ENCODE data around the gene VMAC. TPM values are rescaled to one million over a fixed set of nuclear protein-coding genes. Genes with fewer than 3 reads are reported as not detected.

Gene VMAC
- total and polyA plus RNA-seq, 9 of the 15 experiments (the other 6 are each of a cell fraction or from before 2014, with no cell fraction given), result 0.03 to 3.4 (median 1.1) TPM

- Histone ChIP-seq H3K4me2 (ENCODE audit: insufficient read depth, low read length) (no peak overlapping the region; the same call in 1 of the 2 replicates), H3K27ac (ENCODE audit: extremely low read depth, low read depth, low read length) (peak overlapping the region; percentile 10; the same call in 1 of the 3 replicates), H3K9me3 (replicated peaks; ENCODE audit: control insufficient read depth, insufficient read depth, low read depth, low read length) (no peaks in the 10 kb centered on the region), H3K36me3 (ENCODE audit: control insufficient read depth, insufficient read depth, low read length) (peaks cover 24% of the 10 kb centered on the region; the same call in 2 of the 3 replicates), H3K4me1 (replicated peaks in 1 of 2; ENCODE audit: control insufficient read depth in 2 of 2, insufficient read depth in 2 of 2, low read length in 2 of 2) (peaks cover 46 to 48% of the 10 kb centered on the region in 2 experiments), H3K9me1 (ENCODE audit: control insufficient read depth, insufficient read depth, low read length) (peaks cover 4% of the 10 kb centered on the region), H3K9ac (ENCODE audit: insufficient read depth in 1 of 2, low read depth in 2 of 2, low read length in 2 of 2) (peak overlapping the region; percentile 0 to 78; a peak in 1 of 4 replicates), H3K4me3 (no peak overlapping the region), H3K79me2 (ENCODE audit: control insufficient read depth, insufficient read depth, low read length) (peaks cover 96% of the 10 kb centered on the region), H3K27me3 (ENCODE audit: control insufficient read depth in 2 of 2, insufficient read depth in 2 of 2, low read length in 2 of 2) (no peaks in the 10 kb centered on the region), H4K20me1 (replicated peaks; ENCODE audit: control insufficient read depth, insufficient read depth, low read length) (peaks cover 47% of the 10 kb centered on the region), H2AFZ (ENCODE audit: low read depth, low read length) (no peak overlapping the region)
- intact Hi-C loops (cut with micrococcal nuclease), result no loop called here
- ChIA-PET CTCF (ENCODE audit: low intra/inter-chr PET ratio) (no interaction called here), POLR2A (interaction anchor here (1.0 to 4.7 kb wide), 2 partner anchors 8 to 12 kb away, joined by 3 to 41 read pairs; no protein-coding TSS in a partner anchor)
- peak; percentile 18; the same call in 2 of the 3 replicates for ATAC-seq
- WGBS (ENCODE audit: insufficient coverage, low coverage, missing lambda C conversion rate), result 19% methylated on average over 3 of the region's 3 CpGs
- BruUV-seq (replicated peaks), result no TSS peak
- peak; percentile 75 for FAIRE-seq
- in situ Hi-C loops (cut with MboI), result no loop called here
- DNase-seq (ENCODE audit: extremely low read depth in 1 of 4, low spot score in 3 of 4), result no peak
- TF ChIP-seq MAFG (tag; conservative IDR thresholded peaks at IDR 0.05) (peak; percentile 35), MAFK (IDR thresholded peaks at IDR 0.05; ENCODE audit: low read length) (0 out of 2 replicates have a peak, but pooled peaks have one; percentile 16), RBM15 (IDR thresholded peaks at IDR 0.05; ENCODE audit: insufficient read depth, low read length) (no peak), ZNF174 (CRISPR knock-in tag; IDR thresholded peaks at IDR 0.05) (no peak), FOXA3 (CRISPR knock-in tag; conservative IDR thresholded peaks at IDR 0.05 in 1 of 2, IDR thresholded peaks at IDR 0.05 in 1 of 2) (no peak), ZNF316 (IDR thresholded peaks at IDR 0.05) (peak; percentile 82), LCOR (CRISPR knock-in tag; IDR thresholded peaks at IDR 0.05) (no peak), MTA2 (IDR thresholded peaks at IDR 0.05; ENCODE audit: low read depth) (no peak), RFX1 (IDR thresholded peaks at IDR 0.05) (no peak), HNRNPUL1 (IDR thresholded peaks at IDR 0.05; ENCODE audit: low read length) (no peak), ZNF41 (CRISPR knock-in tag; conservative IDR thresholded peaks at IDR 0.05) (no peak), RCOR1 (IDR thresholded peaks at IDR 0.05; ENCODE audit: borderline replicate concordance in 1 of 2, low read depth in 2 of 2, low read length in 2 of 2) (peak in 1 of 2 experiments; percentile 41; a peak in 1 of 4 replicates), POLR3A (IDR thresholded peaks at IDR 0.05; ENCODE audit: borderline replicate concordance, extremely low read depth, insufficient read depth, insufficient read length) (no peak), C11orf30 (IDR thresholded peaks at IDR 0.05; ENCODE audit: low read depth) (peak; percentile 74), THAP7 (CRISPR knock-in tag; IDR thresholded peaks at IDR 0.05) (no peak), ZKSCAN3 (CRISPR knock-in tag; IDR thresholded peaks at IDR 0.05) (no peak), TEAD2 (tag; IDR thresholded peaks at IDR 0.05) (no peak)
- TF ChIP-seq, protein P1, sequence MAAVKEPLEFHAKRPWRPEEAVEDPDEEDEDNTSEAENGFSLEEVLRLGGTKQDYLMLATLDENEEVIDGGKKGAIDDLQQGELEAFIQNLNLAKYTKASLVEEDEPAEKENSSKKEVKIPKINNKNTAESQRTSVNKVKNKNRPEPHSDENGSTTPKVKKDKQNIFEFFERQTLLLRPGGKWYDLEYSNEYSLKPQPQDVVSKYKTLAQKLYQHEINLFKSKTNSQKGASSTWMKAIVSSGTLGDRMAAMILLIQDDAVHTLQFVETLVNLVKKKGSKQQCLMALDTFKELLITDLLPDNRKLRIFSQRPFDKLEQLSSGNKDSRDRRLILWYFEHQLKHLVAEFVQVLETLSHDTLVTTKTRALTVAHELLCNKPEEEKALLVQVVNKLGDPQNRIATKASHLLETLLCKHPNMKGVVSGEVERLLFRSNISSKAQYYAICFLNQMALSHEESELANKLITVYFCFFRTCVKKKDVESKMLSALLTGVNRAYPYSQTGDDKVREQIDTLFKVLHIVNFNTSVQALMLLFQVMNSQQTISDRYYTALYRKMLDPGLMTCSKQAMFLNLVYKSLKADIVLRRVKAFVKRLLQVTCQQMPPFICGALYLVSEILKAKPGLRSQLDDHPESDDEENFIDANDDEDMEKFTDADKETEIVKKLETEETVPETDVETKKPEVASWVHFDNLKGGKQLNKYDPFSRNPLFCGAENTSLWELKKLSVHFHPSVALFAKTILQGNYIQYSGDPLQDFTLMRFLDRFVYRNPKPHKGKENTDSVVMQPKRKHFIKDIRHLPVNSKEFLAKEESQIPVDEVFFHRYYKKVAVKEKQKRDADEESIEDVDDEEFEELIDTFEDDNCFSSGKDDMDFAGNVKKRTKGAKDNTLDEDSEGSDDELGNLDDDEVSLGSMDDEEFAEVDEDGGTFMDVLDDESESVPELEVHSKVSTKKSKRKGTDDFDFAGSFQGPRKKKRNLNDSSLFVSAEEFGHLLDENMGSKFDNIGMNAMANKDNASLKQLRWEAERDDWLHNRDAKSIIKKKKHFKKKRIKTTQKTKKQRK (IDR thresholded peaks at IDR 0.05; ENCODE audit: borderline replicate concordance, low read depth, low read length), result no peak
- TF ChIP-seq, protein P2, sequence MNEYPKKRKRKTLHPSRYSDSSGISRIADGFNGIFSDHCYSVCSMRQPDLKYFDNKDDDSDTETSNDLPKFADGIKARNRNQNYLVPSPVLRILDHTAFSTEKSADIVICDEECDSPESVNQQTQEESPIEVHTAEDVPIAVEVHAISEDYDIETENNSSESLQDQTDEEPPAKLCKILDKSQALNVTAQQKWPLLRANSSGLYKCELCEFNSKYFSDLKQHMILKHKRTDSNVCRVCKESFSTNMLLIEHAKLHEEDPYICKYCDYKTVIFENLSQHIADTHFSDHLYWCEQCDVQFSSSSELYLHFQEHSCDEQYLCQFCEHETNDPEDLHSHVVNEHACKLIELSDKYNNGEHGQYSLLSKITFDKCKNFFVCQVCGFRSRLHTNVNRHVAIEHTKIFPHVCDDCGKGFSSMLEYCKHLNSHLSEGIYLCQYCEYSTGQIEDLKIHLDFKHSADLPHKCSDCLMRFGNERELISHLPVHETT (CRISPR knock-in tag; conservative IDR thresholded peaks at IDR 0.05 in 1 of 2, IDR thresholded peaks at IDR 0.05 in 1 of 2), result no peak
Measured at GRCh38 chr19:5956323-5956722, 51.7 kb downstream of the VMAC start.
